Measurements from ENCODE around the gene ZBTB21. TPM values are rescaled to one million over a fixed set of nuclear protein-coding genes. Genes with fewer than 3 reads are reported as not detected.

The ZBTB21 gene
- total and polyA plus RNA-seq, 9 of the 15 experiments (the other 6 are each of a cell fraction or from before 2014, with no cell fraction given) = 2.2 to 15.2 (median 8.7) TPM

DNA sequence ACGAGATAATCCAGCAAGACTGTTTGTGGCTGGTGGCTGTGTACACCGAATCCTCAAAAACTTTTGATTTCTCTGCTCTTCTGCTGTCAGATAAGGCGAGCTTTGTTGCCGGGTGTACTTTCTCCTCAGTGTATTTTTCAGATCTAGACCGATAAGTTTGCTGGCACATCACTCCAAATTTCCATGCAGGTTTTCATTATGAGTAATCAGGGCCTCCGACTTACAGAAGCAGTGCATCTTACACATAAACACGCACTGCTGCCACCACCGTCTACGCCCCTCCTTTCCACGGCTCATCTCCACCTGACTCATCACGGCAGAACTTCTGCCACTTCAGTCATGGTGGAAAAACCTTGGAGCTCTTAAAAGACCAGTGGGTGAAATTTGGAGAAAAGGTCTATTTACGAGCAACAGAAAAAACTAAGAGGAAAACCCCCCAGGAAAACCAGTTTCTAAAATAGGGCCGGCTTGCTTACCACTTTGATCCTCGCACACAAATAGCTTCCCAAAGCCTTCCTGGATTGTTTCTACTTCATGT is 7.7 kb downstream of the ZBTB21 start (continued):
- TF ChIP-seq, protein P1, sequence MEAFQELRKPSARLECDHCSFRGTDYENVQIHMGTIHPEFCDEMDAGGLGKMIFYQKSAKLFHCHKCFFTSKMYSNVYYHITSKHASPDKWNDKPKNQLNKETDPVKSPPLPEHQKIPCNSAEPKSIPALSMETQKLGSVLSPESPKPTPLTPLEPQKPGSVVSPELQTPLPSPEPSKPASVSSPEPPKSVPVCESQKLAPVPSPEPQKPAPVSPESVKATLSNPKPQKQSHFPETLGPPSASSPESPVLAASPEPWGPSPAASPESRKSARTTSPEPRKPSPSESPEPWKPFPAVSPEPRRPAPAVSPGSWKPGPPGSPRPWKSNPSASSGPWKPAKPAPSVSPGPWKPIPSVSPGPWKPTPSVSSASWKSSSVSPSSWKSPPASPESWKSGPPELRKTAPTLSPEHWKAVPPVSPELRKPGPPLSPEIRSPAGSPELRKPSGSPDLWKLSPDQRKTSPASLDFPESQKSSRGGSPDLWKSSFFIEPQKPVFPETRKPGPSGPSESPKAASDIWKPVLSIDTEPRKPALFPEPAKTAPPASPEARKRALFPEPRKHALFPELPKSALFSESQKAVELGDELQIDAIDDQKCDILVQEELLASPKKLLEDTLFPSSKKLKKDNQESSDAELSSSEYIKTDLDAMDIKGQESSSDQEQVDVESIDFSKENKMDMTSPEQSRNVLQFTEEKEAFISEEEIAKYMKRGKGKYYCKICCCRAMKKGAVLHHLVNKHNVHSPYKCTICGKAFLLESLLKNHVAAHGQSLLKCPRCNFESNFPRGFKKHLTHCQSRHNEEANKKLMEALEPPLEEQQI (IDR thresholded peaks at IDR 0.05) = no peak
- TF ChIP-seq EP400 (IDR thresholded peaks at IDR 0.05) = no peak
- TF ChIP-seq RCOR1 (IDR thresholded peaks at IDR 0.05; ENCODE audit: borderline replicate concordance in 1 of 2, low read depth in 2 of 2, low read length in 2 of 2) = no peak
- TF ChIP-seq ZSCAN32 (CRISPR knock-in tag; IDR thresholded peaks at IDR 0.05) = no peak
- no peak for TF ChIP-seq SRSF1 (IDR thresholded peaks at IDR 0.05; ENCODE audit: low read depth, low read length)
- no peak for TF ChIP-seq ZNF165 (CRISPR knock-in tag; IDR thresholded peaks at IDR 0.05; ENCODE audit: borderline replicate concordance)
- TF ChIP-seq GTF2F1 (IDR thresholded peaks at IDR 0.05; ENCODE audit: low read depth, low read length) = no peak
- TF ChIP-seq, protein P2, sequence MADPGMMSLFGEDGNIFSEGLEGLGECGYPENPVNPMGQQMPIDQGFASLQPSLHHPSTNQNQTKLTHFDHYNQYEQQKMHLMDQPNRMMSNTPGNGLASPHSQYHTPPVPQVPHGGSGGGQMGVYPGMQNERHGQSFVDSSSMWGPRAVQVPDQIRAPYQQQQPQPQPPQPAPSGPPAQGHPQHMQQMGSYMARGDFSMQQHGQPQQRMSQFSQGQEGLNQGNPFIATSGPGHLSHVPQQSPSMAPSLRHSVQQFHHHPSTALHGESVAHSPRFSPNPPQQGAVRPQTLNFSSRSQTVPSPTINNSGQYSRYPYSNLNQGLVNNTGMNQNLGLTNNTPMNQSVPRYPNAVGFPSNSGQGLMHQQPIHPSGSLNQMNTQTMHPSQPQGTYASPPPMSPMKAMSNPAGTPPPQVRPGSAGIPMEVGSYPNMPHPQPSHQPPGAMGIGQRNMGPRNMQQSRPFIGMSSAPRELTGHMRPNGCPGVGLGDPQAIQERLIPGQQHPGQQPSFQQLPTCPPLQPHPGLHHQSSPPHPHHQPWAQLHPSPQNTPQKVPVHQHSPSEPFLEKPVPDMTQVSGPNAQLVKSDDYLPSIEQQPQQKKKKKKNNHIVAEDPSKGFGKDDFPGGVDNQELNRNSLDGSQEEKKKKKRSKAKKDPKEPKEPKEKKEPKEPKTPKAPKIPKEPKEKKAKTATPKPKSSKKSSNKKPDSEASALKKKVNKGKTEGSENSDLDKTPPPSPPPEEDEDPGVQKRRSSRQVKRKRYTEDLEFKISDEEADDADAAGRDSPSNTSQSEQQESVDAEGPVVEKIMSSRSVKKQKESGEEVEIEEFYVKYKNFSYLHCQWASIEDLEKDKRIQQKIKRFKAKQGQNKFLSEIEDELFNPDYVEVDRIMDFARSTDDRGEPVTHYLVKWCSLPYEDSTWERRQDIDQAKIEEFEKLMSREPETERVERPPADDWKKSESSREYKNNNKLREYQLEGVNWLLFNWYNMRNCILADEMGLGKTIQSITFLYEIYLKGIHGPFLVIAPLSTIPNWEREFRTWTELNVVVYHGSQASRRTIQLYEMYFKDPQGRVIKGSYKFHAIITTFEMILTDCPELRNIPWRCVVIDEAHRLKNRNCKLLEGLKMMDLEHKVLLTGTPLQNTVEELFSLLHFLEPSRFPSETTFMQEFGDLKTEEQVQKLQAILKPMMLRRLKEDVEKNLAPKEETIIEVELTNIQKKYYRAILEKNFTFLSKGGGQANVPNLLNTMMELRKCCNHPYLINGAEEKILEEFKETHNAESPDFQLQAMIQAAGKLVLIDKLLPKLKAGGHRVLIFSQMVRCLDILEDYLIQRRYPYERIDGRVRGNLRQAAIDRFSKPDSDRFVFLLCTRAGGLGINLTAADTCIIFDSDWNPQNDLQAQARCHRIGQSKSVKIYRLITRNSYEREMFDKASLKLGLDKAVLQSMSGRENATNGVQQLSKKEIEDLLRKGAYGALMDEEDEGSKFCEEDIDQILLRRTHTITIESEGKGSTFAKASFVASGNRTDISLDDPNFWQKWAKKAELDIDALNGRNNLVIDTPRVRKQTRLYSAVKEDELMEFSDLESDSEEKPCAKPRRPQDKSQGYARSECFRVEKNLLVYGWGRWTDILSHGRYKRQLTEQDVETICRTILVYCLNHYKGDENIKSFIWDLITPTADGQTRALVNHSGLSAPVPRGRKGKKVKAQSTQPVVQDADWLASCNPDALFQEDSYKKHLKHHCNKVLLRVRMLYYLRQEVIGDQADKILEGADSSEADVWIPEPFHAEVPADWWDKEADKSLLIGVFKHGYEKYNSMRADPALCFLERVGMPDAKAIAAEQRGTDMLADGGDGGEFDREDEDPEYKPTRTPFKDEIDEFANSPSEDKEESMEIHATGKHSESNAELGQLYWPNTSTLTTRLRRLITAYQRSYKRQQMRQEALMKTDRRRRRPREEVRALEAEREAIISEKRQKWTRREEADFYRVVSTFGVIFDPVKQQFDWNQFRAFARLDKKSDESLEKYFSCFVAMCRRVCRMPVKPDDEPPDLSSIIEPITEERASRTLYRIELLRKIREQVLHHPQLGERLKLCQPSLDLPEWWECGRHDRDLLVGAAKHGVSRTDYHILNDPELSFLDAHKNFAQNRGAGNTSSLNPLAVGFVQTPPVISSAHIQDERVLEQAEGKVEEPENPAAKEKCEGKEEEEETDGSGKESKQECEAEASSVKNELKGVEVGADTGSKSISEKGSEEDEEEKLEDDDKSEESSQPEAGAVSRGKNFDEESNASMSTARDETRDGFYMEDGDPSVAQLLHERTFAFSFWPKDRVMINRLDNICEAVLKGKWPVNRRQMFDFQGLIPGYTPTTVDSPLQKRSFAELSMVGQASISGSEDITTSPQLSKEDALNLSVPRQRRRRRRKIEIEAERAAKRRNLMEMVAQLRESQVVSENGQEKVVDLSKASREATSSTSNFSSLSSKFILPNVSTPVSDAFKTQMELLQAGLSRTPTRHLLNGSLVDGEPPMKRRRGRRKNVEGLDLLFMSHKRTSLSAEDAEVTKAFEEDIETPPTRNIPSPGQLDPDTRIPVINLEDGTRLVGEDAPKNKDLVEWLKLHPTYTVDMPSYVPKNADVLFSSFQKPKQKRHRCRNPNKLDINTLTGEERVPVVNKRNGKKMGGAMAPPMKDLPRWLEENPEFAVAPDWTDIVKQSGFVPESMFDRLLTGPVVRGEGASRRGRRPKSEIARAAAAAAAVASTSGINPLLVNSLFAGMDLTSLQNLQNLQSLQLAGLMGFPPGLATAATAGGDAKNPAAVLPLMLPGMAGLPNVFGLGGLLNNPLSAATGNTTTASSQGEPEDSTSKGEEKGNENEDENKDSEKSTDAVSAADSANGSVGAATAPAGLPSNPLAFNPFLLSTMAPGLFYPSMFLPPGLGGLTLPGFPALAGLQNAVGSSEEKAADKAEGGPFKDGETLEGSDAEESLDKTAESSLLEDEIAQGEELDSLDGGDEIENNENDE (IDR thresholded peaks at IDR 0.05; ENCODE audit: low read depth, low read length) = no peak

All from K562 (cell line).